ENCODE data around the gene SLC27A3.
"Not testable (repeated sequence)": the region's sequence is repeated elsewhere in the genome, so short reads cannot be mapped to it uniquely, and the experiment has no call there.

The SLC27A3 gene

DNA sequence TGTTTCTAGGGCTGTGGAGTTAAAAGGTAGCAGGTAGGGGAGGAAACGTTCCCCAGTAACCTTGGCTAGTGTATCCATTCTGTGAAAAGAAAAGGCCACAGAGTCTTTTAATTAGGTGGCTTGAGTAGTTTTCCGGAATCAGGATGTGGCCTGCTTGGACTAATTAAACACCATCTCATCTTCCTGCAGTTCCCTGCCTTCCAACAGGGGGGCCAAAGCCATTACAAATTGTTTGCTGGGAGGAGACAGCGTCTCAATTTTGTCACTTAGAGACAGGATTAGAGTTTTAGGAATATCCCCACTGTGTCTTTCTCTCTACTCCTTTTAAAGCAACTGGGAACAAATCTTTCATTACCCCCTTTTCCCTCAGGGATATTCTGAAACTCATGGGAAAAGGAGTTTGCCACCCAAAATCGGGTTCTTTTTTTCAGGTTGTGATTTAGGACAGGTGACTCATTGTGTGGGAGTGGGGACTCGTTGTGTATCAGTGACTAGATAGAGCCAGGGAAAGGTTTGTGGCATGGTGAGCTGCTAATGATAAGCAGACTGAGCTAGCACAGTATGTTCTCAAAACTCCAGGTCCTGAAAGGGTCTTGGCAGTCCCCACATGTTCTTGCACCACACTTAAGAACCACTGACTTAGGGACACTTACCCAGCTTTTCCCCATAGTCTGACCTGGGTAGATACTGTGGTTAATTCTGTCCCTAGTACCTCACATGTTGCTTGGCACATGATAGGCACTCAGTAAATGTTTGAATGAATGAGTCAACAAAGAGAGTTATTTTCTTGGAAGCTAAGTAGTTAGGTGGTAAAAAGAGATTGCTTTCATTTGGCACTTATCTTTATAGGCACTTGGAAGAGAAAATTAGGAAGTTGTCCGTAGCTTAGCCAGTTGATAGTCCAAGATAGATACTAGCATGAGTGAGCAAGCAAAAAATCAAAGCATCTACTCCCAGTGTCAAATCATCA is 24.9 kb upstream of the SLC27A3 start:
- H3K27me3 Mint-ChIP-seq = no peaks in the 10 kb centered on the region

DNA sequence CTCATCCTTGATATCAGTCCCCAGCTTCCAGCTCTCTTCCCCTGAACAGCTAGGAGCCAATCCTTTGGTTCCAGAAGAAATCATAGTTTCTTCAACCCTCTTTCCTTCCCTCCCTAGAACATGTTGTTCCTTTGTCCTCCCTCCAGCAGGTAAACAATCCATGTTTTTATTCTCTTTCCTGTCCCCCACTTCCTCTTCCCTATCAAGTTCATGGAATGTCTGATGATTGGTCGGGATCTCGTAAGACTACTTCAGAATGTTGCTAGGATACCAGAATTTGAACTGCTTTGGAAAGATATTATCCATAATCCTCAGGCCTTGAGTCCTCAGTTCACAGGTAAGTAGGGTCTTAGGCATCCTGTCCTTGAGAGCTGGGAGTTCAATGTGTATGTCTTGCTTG is 23.1 kb upstream of the SLC27A3 start:
- H3K4me1 Mint-ChIP-seq = peaks cover 5% of the 10 kb centered on the region
- peaks cover 24% of the 10 kb centered on the region for H3K36me3 Mint-ChIP-seq
- H3K4me3 Mint-ChIP-seq = no peak overlapping the region
- no peaks in the 10 kb centered on the region for H3K9me3 Mint-ChIP-seq
- no peak overlapping the region for H3K27ac Mint-ChIP-seq
- no peaks in the 10 kb centered on the region for H3K27me3 Mint-ChIP-seq

More for the DNA sequence above, 24.9 kb upstream of the SLC27A3 start:
- peaks cover 22% of the 10 kb centered on the region for H3K36me3 Mint-ChIP-seq
- H3K9me3 Mint-ChIP-seq = no peaks in the 10 kb centered on the region
- H3K27ac Mint-ChIP-seq = no peak overlapping the region
- H3K4me3 Mint-ChIP-seq = no peak overlapping the region
- H3K4me1 Mint-ChIP-seq = peaks cover 5% of the 10 kb centered on the region

- Mint-ChIP-seq H3K27me3 (no peaks in the 10 kb centered on the region), H3K27ac (no peak overlapping the region), H3K36me3 (peaks cover 24% of the 10 kb centered on the region)
Observed at GRCh38 chr1:153752571-153753195, 22.5 kb upstream of the SLC27A3 start.

DNA sequence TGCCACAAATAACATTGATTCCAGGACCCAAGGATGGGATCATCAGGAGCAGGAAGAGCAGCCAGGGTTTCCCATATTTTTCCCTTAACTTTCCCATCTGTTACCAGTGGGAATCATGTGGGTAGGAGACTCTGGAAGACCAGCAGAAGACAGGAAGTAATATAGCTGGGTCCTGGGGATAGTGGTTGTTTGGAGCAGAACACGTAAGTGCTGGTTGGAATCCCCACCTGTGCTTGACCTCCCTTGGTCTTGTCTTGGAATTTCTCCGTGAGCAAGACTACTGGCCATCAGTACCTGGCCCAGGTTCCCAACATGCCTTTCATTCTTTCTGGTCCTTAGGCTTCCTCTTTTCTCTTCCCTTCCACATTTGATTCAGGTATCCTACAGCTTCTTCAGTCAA is 20.9 kb upstream of the SLC27A3 start:
- H3K4me1 Mint-ChIP-seq = peaks cover 4% of the 10 kb centered on the region

More at GRCh38 chr1:153752571-153753195, 22.5 kb upstream of the SLC27A3 start:
- Mint-ChIP-seq H3K4me1 (peaks cover 5% of the 10 kb centered on the region), H3K4me3 (no peak overlapping the region), H3K9me3 (no peaks in the 10 kb centered on the region)

DNA sequence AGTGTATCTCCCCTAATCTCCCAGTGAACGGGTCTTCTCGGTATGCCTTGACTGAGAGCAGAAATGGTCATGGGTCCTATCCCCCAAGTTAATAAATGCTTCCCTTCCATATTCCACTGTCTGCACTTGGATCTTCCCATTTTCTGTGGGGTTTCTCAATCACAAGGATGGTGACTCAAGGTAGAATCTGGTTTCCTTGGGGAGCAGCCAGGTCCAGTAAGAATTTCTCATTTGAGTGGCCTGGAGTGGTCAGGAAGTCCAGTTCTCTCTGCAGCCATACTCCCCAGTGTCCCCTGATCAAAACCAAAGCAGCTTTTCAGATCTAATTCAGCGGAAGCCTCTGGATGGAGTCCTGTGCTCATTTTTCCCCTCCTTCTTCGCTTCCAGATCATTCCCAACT is 14.8 kb upstream of the SLC27A3 start:
- no peaks in the 10 kb centered on the region for H3K27me3 Mint-ChIP-seq
- no peak overlapping the region for H3K4me3 Mint-ChIP-seq
- H3K27ac Mint-ChIP-seq = no peak overlapping the region
- peaks cover 10% of the 10 kb centered on the region for H3K36me3 Mint-ChIP-seq
- H3K4me1 Mint-ChIP-seq = no peaks in the 10 kb centered on the region
- no peaks in the 10 kb centered on the region for H3K9me3 Mint-ChIP-seq

More for the DNA sequence above, 20.9 kb upstream of the SLC27A3 start:
- Mint-ChIP-seq H3K4me3 (no peak overlapping the region), H3K36me3 (peaks cover 22% of the 10 kb centered on the region), H3K9me3 (no peaks in the 10 kb centered on the region), H3K27me3 (no peaks in the 10 kb centered on the region), H3K27ac (no peak overlapping the region)

GRCh38 chr1:153763365-153764225 is 11.6 kb upstream of the SLC27A3 start:
- Mint-ChIP-seq H3K4me3 (no peak overlapping the region), H3K27ac (peak overlapping the region; percentile 23), H3K27me3 (no peaks in the 10 kb centered on the region), H3K36me3 (peaks cover 9% of the 10 kb centered on the region), H3K9me3 (no peaks in the 10 kb centered on the region), H3K4me1 (no peaks in the 10 kb centered on the region)

DNA sequence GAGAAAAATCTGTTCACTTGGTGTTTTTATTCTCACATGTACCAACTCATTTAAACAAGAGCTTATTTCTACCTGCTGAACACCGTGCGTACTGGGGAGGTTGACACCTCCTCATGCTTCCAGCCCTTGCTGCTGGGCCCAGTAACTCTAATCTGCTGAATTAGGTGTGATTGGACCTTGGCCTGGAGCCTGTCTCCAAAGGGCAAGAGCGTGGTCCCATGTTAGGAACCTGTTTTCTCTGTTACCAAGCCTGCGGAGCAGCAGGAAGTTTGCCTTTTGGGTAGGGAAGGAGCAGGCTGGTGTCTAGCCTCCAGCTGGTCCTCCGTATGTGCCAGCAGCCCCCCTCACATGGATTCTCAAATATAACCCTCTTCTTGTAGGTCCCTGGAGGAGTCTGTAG is 10.9 kb upstream of the SLC27A3 start:
- Mint-ChIP-seq H3K27ac (peak overlapping the region; percentile 23), H3K4me3 (no peak overlapping the region), H3K9me3 (no peaks in the 10 kb centered on the region), H3K4me1 (no peaks in the 10 kb centered on the region), H3K27me3 (no peaks in the 10 kb centered on the region), H3K36me3 (peaks cover 10% of the 10 kb centered on the region)

GRCh38 chr1:153766663-153767062 is 8.5 kb upstream of the SLC27A3 start:
- H3K9me3 Mint-ChIP-seq, H3K4me1 Mint-ChIP-seq, H3K27me3 Mint-ChIP-seq, H3K27ac Mint-ChIP-seq, H3K4me3 Mint-ChIP-seq: not testable (repeated sequence)
- H3K36me3 Mint-ChIP-seq = peaks cover 14% of the 10 kb centered on the region

DNA sequence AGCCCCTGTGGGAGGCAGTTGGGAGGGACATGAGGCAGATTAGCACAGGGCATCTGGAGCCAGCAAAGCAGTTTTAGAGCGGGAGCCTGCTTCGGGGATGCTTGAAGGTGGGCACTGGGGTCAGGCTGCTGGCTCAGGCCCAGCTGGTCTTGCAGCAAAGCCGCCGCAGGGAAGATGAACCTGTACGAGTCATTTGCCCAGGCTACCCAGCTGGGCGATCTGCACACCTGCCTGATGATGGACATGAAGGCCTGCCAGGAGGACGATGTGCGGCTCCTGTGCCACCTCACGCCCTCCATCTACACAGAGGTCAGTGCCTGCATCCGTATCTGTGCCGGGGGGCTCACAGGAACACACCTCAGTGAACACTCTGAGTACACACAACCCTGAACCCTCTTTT is 7.7 kb upstream of the SLC27A3 start:
- no peak overlapping the region for H3K27ac Mint-ChIP-seq
- H3K9me3 Mint-ChIP-seq = no peaks in the 10 kb centered on the region
- H3K4me3 Mint-ChIP-seq = no peak overlapping the region
- no peaks in the 10 kb centered on the region for H3K27me3 Mint-ChIP-seq
- H3K4me1 Mint-ChIP-seq = no peaks in the 10 kb centered on the region
- H3K36me3 Mint-ChIP-seq = peaks cover 14% of the 10 kb centered on the region

GRCh38 chr1:153768316-153769181 is 6.7 kb upstream of the SLC27A3 start:
- H3K36me3 Mint-ChIP-seq = peaks cover 12% of the 10 kb centered on the region
- no peak overlapping the region for H3K27ac Mint-ChIP-seq

GRCh38 chr1:153769221-153769620 is 6.0 kb upstream of the SLC27A3 start:
- Mint-ChIP-seq H3K4me1 (peaks cover 3% of the 10 kb centered on the region), H3K36me3 (peaks cover 12% of the 10 kb centered on the region), H3K4me3 (no peak overlapping the region), H3K27me3 (no peaks in the 10 kb centered on the region), H3K9me3 (no peaks in the 10 kb centered on the region), H3K27ac (no peak overlapping the region)

More at GRCh38 chr1:153768316-153769181, 6.7 kb upstream of the SLC27A3 start:
- Mint-ChIP-seq H3K9me3 (no peaks in the 10 kb centered on the region), H3K4me3 (no peak overlapping the region), H3K4me1 (no peaks in the 10 kb centered on the region), H3K27me3 (no peaks in the 10 kb centered on the region)

GRCh38 chr1:153770797-153771196 is 4.4 kb upstream of the SLC27A3 start:
- no peaks in the 10 kb centered on the region for H3K27me3 Mint-ChIP-seq
- peaks cover 12% of the 10 kb centered on the region for H3K36me3 Mint-ChIP-seq
- no peak overlapping the region for H3K27ac Mint-ChIP-seq
- no peak overlapping the region for H3K4me3 Mint-ChIP-seq
- H3K4me1 Mint-ChIP-seq = peaks cover 11% of the 10 kb centered on the region
- no peaks in the 10 kb centered on the region for H3K9me3 Mint-ChIP-seq

DNA sequence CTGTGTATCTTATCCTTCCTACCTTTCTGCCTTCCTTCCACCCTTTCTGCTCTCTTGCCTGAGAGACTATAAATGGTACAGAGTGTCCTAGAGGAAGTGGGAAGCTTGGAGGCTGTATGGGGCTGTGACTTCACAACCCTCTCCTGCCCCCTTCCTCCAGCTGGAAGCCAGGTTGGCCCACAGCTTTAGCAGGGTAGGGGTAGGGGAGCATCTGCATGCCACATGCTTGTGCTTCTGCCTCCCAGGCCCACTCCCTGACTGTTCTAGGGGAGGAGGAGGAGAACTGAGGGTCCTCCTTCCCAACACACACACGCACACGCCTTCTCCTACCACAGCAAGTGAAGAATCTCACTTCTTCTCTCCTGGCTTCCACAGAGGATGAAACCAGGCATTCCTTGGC is 3.9 kb upstream of the SLC27A3 start:
- H3K27me3 Mint-ChIP-seq = no peaks in the 10 kb centered on the region
- peaks cover 11% of the 10 kb centered on the region for H3K4me1 Mint-ChIP-seq
- no peaks in the 10 kb centered on the region for H3K9me3 Mint-ChIP-seq
- H3K4me3 Mint-ChIP-seq = no peak overlapping the region
- H3K27ac Mint-ChIP-seq = no peak overlapping the region
- peaks cover 12% of the 10 kb centered on the region for H3K36me3 Mint-ChIP-seq

GRCh38 chr1:153771841-153772593 is 3.2 kb upstream of the SLC27A3 start:
- peaks cover 16% of the 10 kb centered on the region for H3K4me1 Mint-ChIP-seq
- no peak overlapping the region for H3K27ac Mint-ChIP-seq

More at GRCh38 chr1:153771841-153772593, 3.2 kb upstream of the SLC27A3 start:
- no peaks in the 10 kb centered on the region for H3K9me3 Mint-ChIP-seq
- H3K36me3 Mint-ChIP-seq = peaks cover 12% of the 10 kb centered on the region
- no peaks in the 10 kb centered on the region for H3K27me3 Mint-ChIP-seq
- H3K4me3 Mint-ChIP-seq = no peak overlapping the region

Measured in activated naive CD4-positive, alpha-beta T cell treated with anti-CD3 and anti-CD28 coated beads, Interleukin-2, amount 50 U/mL, for 24 hours (primary cell).